NOMO-1 treated with dmso at 0.1 percent for 144 hours (cell line): ENCODE measurements around the gene DERA.
"Not testable (repeated sequence)": the region's sequence is repeated elsewhere in the genome, so short reads cannot be mapped to it uniquely, and the experiment has no call there.

Experiments used
- DNase-seq: peaks from one replicate; lab custom pipeline; 2025; ENCODE audit not compliant: unreplicated experiment; lab: John Stamatoyannopoulos, UW

The DERA gene

DNA sequence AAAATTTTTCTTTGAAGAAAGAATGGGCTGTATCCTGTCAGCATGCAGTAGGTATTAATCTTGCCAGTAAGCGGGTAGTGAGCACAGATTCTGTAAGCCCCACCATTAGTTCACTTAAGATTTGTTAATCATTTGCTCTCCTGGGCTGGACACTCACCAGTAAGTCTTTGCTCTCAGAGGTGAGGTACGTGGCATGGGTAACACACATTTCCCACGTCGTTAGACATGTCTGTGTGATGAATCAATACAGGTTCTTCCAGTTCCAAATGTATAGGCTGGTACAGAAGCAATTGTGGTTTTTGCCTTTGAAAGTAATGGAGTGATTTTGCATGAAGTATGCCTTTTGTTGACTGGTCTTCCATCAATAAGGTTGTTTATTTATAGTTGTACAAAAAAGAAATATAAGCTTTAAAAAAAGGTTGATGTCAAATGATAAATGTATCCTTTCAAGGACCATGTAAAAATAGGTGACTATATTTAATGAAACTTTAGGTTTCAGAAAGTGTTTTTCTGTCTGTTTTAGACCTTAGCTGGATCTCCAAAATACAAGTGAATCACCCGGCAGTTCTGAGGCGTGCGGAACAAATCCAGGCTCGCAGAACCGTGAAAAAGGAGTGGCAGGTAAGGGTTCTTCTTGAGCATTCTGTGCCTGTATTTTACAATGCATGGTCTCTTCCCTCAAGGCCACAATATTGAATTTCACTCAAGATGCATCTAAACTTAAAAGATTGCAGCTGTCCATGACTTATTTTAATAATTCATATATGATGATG is 45.5 kb downstream of the DERA start:
- DNase-seq, result no peak

DNA sequence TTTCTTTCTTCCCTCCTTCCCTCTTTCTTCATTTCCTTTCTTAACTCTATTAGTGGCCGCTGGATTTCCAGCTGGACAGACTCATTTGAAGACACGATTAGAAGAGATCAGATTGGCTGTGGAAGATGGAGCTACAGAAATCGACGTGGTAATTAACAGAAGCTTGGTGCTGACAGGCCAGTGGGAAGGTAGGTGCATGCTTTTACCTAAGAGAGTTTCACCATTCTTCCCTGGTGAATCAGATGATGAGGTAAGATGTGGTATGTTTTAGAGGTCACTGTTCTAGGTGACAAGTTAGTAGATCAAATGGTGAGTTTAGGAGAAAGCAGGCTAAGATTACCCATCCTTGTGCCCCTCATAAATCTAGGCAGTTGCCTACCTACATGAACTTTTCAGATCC is 51.6 kb downstream of the DERA start:
- no peak for DNase-seq

DNA sequence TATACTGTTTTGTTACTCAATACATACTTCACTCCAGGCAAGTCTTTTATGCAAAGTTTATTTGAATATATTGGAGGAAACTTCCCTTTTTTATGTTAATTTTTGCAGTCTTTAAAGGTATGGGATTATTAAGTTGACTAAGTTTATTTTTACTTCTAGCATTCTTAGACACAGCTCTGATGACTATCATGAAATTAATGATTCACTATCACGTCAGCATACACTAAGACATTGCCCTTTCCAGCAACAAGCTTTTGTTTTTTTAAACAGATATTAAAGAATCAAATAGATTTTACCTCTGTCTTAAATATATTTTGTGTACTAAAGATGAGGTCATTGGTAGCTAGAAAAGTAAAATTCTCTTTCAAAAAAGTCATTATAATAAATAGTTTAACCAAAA is 52.1 kb downstream of the DERA start:
- DNase-seq, result no peak

DNA sequence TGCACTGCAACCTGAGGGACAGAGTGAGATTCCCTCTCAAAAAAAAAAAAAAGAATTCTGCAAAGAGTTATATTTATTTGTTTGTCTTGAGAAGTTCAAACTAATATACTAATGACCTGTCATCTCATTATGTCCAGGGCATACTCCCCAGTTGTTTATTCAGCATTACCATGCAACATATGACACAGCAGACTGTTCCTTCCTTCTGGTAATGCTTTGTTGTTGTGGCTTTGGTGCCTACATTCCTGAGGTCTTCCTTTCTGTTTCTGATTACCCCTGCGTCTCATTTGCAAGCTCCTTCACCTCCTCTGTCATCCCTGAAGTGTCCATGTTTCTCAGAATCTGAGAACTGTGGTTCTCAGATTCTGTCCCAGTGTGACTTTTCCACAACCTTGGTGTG is 55.3 kb downstream of the DERA start:
- no peak for DNase-seq

- not testable (repeated sequence) for DNase-seq
These were observed 55.9 kb downstream of the DERA start for GRCh38 chr12:15967053-15967452.

- no peak for DNase-seq
These were observed 60.1 kb downstream of the DERA start for GRCh38 chr12:15971211-15971610.

GRCh38 chr12:15972894-15973293 is 61.8 kb downstream of the DERA start:
- no peak for DNase-seq

DNA sequence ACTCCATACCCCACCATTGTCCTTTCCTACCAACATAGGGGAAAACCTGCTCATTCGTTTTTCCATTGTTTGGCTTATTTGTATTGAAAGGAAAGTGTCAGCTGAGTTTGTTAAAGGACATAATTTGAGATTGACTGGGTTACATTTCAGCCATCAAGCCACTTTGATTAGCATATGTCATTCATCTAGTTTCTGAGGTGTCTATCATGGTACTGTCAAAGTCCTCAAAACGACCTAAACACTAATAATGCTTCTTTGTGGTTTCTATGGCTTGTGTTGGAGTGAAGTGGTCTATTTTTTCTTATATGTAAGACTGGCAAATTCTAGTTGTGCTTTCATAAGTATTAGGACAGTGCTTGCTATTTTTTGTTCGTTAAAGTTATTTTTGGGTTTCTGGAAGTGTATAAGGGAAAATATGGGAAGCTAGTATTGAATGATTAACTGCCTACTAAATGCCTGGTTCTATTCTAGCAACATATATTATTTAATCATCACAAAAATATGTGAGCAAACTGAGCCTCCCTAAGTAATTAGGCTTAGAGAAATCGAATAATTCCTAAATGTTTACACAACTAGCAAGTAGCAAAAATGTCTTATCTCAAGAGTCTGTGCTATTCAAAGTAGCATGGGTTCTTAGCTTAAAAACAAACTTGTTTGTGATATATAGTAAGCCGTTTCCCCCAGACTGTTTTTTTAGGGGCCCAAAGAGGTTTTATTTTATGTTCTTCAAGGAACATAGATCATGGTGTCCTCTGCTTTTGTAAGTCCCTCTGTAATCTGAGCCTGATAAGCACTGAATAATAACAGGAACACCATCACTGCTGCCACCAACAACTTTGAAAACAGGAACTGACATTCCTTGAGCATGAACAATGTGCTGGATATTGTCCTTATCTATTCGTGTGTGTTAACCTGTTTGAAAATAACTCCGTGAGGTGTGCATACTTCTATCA is 67.1 kb downstream of the DERA start:
- no peak for DNase-seq

DNA sequence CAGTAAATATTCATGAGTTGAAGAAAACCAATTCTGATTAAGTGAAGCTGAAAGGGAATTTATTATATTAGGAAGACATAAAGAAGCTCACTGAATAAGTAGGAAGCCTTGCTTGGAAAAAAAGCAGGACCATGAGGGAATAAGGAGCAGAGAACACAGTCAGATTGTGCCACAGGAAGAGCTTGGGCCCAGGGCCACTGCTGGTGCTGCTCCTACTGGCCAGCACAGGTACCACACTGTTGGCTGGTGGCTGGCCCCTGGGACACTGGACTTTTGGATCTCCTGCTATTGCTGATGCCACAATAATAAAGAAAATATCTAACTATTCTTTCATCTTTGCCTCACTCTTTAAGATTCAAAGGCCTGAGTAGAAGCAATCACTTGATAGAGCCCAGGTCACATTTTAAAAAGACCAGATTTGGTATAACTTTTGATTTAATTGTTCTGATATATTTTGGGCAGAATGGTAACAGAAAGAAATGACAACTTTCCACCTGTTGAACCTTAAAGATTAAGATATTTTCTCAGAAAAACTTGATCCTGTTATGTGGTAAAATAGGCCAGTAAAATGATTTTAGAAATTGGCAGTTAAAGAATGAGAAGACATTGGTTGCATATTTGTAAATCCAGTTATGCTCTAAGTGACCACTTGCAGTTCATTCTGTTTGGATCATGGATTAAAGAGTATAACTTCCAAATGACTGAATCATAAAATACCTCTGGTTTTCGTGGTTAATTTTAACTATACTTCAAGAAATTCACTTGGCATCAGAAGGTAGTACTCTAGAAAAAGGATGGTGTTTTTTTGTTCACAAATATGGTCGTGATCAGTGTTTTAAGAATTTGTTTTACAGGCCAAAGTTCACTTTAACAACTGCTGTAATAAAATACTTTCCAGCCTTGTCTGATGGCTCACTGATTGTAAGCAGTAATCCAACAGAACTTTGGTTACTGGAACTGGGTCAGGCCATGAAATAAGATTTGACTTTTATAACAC is 68.3 kb downstream of the DERA start:
- DNase-seq, result no peak

DNA sequence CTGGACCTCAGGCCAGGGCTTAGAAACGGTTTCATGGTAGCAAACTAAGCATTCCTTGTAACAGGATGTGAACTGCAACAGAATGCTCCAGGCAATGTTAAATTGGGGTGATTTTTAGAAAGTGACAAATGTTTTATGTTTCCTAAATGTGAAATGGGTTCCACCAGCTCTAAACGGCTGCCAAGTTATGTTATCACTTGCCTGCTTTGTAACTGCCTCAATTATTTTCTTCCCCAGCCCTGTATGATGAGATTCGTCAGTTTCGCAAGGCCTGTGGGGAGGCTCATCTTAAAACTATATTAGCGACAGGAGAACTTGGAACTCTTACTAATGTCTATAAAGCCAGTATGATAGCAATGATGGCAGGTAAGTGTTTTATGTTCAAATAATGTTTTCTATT is 70.9 kb downstream of the DERA start:
- DNase-seq, result peak; percentile 6

- no peak for DNase-seq
These were observed 71.3 kb downstream of the DERA start for GRCh38 chr12:15982471-15982870.

- DNase-seq, result no peak
These were observed 71.8 kb downstream of the DERA start for GRCh38 chr12:15982921-15983320.

DNA sequence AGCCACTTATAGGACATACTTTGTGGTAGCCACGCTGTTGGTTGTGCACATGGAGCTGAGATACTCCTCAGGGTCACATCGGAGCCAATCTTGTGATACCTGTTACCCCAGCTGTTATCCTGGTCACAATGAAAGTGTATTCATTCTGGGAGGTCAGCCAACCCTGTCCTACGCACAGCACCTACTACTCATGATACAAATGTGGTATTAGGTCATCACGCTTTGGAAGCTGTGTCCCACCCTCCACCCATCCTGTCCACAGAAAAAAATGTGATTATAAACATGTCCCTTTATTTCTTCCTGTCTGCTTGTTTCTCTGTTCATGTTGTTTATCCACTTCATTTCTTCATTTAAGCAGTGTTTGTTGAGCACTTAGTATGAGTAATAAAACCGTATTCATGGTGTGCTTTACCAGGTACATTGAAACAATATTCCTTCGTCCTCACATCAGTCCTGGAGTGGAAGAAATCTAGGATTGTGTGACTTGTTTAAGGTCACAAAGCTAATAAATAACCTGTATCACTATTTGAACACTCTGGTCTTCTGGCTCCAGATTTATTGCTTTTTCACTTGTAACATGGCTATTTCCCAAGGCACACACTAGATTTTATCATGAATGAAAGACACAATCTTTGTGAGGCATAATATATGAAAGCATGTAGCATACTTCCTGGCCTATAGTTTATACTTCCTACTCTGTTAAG is 73.1 kb downstream of the DERA start:
- DNase-seq, result no peak

DNA sequence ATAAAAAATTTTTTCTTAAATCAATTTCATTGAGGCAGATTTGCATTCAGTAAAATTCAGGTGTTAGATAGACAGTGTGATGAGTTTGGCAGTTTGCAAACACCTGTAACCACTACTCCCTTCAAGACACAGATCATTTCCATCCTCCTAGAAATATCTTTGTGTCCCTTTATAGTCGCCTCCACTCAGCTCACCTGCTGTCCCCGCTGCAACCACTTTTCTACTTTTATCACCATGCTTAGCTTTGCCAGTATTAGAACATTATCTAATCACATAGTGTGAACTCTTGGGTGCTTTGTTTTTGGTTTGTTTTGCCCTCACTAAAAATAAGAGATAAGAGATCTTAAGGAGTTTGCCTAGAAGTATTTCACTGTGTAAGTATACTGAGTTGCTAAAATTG is 73.8 kb downstream of the DERA start:
- no peak for DNase-seq

DNA sequence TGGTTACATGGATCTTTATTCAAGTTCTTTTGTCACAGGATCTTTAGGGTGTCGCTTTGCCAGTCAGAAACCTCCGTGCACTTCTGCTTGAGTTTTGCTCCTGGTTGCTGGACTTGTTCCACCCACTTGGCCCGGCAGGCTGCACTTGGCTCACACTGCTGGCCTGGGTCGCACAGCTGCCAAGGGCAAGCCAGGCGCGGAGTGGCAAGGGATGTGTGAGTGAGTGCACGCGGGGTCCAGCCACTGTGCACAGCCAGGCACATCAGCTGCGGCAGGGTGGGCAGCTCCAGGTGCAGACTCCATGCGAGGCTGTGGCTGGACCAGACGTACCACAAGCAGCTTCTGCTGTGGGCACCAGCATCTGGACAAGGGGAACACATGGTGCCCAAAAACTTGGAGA is 76.6 kb downstream of the DERA start:
- no peak for DNase-seq

DNA sequence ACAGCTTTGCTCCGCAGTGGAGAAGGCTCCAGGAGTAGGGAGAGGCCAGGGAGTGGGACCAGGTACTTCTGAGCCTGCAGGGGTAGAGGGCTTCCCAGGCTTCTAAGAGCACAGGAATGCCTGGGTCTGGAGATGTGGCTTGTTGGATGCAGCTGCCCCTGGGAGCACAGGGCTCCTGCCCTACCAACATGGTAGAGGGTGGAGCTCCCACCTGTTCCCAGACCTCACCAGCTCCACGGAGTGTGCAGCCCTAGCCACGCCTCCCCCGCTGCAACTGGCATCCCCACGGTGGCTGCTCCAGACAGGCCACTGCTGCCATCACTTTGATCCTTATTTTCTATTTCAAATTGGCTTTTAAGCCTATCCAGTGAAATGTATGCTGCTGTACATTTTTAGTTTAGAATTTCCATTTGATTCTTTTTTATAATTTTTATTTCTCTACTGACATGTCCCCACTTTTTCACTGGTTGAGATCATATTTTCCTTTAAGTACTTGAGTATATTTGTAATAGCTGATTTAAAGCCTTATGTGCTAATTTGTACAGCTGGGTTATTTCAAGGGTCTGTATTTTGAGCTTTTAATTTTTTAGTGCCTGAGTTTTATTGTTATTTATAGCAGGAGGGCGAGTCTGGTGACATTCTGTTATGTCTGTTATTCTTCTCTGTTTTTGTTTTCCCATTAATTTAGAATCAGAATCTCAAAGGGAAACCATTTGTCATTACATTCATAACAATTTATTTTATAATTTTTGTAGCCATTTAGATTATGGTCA is 78.0 kb downstream of the DERA start:
- DNase-seq, result no peak

GRCh38 chr12:15995801-15996200 is 84.7 kb downstream of the DERA start:
- DNase-seq, result no peak

DNA sequence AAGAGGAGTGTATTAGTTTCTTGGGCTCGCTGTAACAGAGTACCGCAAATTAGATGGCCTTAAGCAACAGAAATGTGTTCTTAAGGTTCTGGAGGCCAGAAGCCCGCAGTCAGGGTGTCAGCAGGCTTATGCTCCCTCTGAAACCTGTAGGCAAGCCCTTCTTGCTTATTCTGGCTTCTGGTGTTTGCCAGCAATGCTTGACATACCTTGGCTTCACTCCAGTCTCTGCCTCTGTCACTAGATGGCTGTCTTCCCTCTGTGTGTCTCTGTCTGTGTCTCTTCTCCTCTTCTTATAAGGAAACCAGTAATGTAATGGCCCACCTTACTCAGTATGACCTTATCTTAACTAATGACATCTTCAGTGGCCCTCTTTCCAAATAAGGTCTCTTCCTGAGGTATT is 85.1 kb downstream of the DERA start:
- no peak for DNase-seq

DNA sequence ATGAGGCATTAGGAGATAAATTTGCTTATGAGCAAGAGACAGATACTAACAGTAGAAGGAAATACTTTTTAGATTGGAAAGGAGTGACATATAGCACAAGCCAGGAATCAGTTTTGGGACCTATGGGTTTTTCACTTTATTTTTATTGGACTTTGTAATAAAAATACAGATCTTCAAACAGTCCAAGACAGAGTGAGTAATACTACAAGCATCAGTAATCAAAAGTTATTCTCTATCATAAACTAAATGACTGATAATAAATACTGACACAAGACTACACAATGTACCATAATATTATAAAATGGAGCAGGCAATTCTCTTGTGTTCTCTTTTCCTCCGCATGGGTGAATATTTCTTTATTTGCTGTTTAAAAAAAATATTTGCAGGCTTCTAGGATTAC is 85.8 kb downstream of the DERA start:
- DNase-seq, result no peak

DNA sequence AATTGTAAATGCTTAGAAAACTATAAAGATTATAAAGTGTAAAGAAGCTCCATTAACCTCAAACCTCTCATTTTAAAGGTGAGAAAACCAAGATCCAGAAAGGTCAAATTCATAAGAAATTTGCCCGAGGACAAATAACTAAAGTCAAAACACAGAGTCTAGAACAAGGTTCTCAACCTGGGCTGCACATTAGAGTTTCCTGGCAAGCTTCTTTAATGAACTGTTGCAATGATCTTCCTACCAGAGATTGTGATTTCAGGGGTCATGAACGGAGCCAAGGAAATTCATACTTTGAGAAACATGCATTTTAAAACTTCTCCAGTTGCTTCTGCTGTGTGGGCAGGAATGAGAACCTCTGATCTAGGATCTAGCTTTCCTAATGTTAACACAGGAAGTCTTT is 86.8 kb downstream of the DERA start:
- no peak for DNase-seq
